Measurements from ENCODE around the gene GMCL1. TPM values are rescaled to one million over a fixed set of nuclear protein-coding genes. Genes with fewer than 3 reads are reported as not detected.
A peak's percentile ranks its signal among the peaks of the same experiment; 100 is the strongest.

Gene GMCL1
- total and polyA plus RNA-seq, 3 experiments from 2014 or later: 15.5 to 38.4 (median 17.6) TPM

- CTCF ChIA-PET: interaction anchor here (1.2 to 1.5 kb wide), 4 partner anchors 10 to 220 kb away, joined by 3 to 6 read pairs (median 4); no protein-coding TSS in a partner anchor
- no peak overlapping the region for H3K4me3 ChIP-seq (ENCODE audit: low read length)
- H3K4me1 ChIP-seq (ENCODE audit: insufficient read depth, low read length): peaks cover 5% of the 10 kb centered on the region
These were observed 93.7 kb downstream of the GMCL1 start for GRCh38 chr2:69923116-69923515.

GRCh38 chr2:69926849-69927515, 97.5 kb downstream of the GMCL1 start:
- Histone ChIP-seq H3K4me3 (ENCODE audit: low read length) (no peak overlapping the region), H3K27me3 (ENCODE audit: insufficient read depth, low read length, poor library complexity, severe bottlenecking) (no peaks in the 10 kb centered on the region), H3K36me3 (ENCODE audit: insufficient read depth, low read length) (peaks cover 7% of the 10 kb centered on the region), H3K9me3 (ENCODE audit: low read length) (no peaks in the 10 kb centered on the region), H3K27ac (ENCODE audit: low read depth, low read length) (no peak overlapping the region), H3K4me1 (ENCODE audit: insufficient read depth, low read length) (peaks cover 9% of the 10 kb centered on the region)
- Mint-ChIP-seq H3K4me1 (peaks cover 18 to 45% (median 23%) of the 10 kb centered on the region in 3 donors), H3K27me3 (no peaks in the 10 kb centered on the region), H3K9me3 (no peaks in the 10 kb centered on the region), H3K27ac (peak overlapping the region in 2 of 8 donors; percentile 75 to 76), H3K4me3 (no peak overlapping the region), H3K36me3 (peaks cover 4 to 58% (median 11%) of the 10 kb centered on the region in 3 donors)
- CTCF ChIA-PET: no interaction called here
- POLR2A ChIA-PET: no interaction called here
- DNase-seq: no peak

More at GRCh38 chr2:69923116-69923515, 93.7 kb downstream of the GMCL1 start:
- peak overlapping the region in 1 of 7 donors; percentile 27 for H3K4me3 Mint-ChIP-seq
- POLR2A ChIA-PET: interaction anchor here (0.6 to 0.7 kb wide), 2 partner anchors 63 to 308 kb away, joined by 3 to 5 read pairs; no protein-coding TSS in a partner anchor
- no peak for DNase-seq
- Histone ChIP-seq H3K36me3 (ENCODE audit: insufficient read depth, low read length) (peaks cover 11% of the 10 kb centered on the region), H3K27ac (ENCODE audit: low read depth, low read length) (no peak overlapping the region), H3K27me3 (ENCODE audit: insufficient read depth, low read length, poor library complexity, severe bottlenecking) (no peaks in the 10 kb centered on the region), H3K9me3 (ENCODE audit: low read length) (no peaks in the 10 kb centered on the region)
- H3K36me3 Mint-ChIP-seq: peaks cover 4 to 65% (median 11%) of the 10 kb centered on the region in 3 donors
- no peaks in the 10 kb centered on the region for H3K9me3 Mint-ChIP-seq
- H3K4me1 Mint-ChIP-seq: peaks cover 6 to 30% (median 8%) of the 10 kb centered on the region in 3 donors
- H3K27me3 Mint-ChIP-seq: no peaks in the 10 kb centered on the region
- H3K27ac Mint-ChIP-seq: peak overlapping the region in 1 of 8 donors; percentile 50

Other genes with a start within 250 kb of the GMCL1 start
- gene AAK1, start 185.9 kb upstream of the GMCL1 start, total RNA-seq: 10 to 100 TPM; 71.7 to 74.0 TPM
- 114 TPM for gene AAK1, start 185.9 kb upstream of the GMCL1 start, polyA plus RNA-seq
- gene ANXA4, start 87.5 kb upstream of the GMCL1 start, total RNA-seq: 10 to 100 TPM; 30.2 to 33.7 TPM
- gene ANXA4, start 87.5 kb upstream of the GMCL1 start, polyA plus RNA-seq: 38.6 TPM
- 10 to 100 TPM; 59.6 to 61.2 TPM for gene SNRNP27, start 64.3 kb downstream of the GMCL1 start, total RNA-seq
- gene SNRNP27, start 64.3 kb downstream of the GMCL1 start, polyA plus RNA-seq: 79.6 TPM
- gene MXD1, start 85.4 kb downstream of the GMCL1 start, total RNA-seq: 1 to 10 TPM; 7.2 to 8.1 TPM
- 10.5 TPM for gene MXD1, start 85.4 kb downstream of the GMCL1 start, polyA plus RNA-seq
- gene ASPRV1, start 132.0 kb downstream of the GMCL1 start, total RNA-seq: under 1 TPM; 0.64 to 0.77 TPM
- 0.99 TPM for gene ASPRV1, start 132.0 kb downstream of the GMCL1 start, polyA plus RNA-seq

Data from CD8-positive, alpha-beta memory T cell (primary cell).